ENCODE measurements around the gene KAZN.

Gene KAZN

DNA sequence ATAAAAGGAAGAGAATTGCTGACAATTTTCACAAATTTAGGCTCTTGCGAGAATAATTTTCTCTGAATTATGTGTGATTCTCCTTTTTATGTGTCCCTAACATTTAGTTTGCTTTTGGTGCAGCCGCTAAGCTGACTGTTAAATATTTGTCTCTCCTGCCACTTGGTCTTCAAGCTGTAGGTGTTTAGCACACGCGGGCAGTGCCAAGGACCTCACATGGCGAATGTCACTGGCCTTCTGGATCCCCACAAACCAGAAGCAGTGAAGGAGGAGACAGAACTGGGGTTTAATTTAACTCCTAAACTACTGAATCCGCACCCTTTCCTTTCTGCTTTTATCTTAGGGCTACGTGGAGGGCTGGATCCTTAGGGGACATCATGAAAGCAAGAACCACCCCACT lies 120.0 kb downstream of the KAZN start:
- no peak for DNase-seq

DNA sequence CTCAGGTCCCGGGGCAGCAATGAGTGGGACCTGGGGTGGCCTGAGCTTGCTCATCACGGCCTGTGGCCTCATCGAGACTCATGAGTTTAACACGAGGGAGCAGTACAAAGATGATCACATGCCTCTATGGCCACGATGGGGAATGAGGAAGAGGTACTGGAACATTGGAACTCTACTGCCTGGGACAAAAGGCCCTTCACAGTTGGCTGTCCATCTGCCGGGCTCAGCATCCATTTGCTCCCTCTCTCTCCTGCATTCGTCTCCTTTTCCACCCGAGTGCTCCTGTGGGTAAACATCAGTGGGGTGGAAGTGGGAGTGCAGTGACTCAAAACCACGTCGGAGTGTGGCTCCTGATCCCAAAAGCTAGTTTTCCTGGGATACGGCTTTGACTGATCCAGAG lies 124.9 kb downstream of the KAZN start:
- no peak for DNase-seq

DNA sequence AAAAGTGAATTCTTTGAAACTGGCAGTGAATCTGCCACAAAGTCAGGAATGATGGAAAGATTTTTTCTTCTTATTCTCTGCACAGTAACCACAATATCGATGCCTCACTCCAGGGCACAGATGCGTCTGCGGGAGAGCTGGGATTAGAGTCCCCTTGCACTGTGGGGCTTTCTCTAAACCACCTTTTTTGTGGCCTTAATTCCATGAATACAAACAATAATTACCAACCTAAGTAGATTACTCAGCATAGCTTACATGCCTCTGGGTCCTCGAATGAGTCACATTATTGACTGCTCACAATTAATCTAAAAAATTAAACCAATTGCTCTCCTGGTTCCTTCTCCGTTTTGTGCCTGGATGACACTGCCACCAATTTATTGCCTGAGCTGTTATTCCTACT lies 125.8 kb downstream of the KAZN start:
- DNase-seq: no peak

DNA sequence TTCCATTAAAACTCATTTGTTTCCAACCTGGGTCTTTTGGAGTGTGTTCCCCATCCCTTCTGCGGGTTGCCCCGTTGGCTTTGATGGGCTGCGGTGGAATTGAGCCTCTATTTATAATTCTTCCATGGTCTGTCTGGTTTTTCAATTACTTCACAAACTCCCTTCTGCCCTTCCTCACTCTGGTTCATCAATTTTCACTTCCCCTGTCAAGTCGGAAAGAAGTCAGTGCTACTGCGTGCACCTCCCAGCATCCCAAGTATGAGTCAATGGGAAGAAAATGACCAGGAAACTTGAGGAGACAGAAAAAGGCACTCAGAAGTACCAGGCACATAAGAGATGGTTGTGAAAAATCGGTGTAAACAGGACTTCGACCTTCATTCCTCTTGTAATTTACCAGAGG lies 126.2 kb downstream of the KAZN start:
- no peak for DNase-seq

DNA sequence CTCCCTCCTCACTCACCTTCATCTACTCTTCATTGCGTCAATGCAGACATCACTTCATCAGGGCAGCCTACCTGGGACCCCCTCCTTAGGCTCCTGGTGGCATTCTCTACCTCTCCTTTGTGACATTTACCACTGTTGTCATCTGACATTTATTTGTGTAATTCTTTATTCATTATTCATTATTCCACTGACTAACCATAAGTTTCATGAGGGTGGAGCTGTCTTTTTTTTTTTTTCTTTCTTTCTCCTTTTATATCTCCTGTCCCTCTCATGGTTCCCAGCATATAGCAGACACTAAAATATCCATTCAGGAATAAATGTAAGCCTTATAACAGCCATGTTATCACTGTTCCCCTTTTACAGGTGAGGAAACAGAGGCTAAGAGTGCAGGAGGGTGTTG lies 126.8 kb downstream of the KAZN start:
- DNase-seq: no peak

DNA sequence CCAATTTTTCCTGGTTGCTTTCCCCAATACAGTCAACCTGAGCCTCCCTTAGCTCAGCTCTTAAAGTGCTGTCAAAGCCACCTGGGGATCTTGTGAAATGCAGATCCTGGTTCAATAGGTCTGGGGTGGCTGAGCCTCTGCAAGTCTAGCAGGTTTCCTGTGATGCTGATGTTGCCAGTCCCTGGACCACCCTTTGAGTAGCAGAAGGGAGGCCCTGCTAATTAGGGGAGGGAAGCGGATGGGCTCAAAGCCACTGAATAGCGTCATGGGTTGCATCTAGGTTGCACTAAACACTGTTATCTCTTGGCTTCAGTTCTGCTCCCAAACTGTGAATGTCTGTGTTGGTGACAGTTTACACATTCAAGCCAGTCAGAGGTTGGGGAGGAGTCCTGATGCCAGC lies 127.2 kb downstream of the KAZN start:
- no peak for DNase-seq

DNA sequence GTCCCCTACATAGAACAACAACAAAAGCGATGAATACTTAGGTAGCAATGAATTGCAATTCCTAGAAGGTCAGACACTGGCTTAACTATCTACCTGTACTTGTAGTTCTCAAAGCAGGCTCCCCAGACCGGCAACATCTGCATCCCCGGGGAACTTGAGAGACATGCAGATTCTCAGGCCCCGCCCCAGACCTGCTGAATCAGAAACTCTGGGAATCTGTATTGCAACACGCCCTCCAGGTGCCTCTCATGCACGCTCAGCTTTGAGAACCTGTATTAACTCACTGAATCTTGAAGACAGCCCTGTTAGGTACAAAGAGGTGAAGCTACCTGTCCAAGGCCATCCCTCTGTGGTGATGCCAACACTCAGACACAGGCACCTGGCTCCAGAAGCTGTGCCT lies 128.1 kb downstream of the KAZN start:
- DNase-seq: no peak

DNA sequence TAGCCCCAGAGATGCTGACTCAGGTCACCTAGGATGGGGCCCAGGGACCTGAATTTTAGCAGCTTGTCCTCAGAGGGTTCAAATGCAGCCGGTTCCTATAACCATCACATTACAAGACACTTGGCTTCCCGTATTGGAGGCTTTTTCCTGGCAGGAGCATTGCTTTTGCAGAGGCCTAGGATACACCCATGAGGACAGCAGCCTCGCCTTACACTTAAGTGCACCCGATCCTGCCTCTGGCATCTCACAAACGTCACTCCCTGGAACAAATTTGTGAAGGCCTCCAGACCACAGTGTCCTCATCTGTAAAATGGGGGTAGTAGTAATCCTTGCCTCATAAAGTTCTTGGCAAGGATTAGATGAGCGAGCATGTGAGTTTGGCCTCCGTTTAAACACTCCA lies 130.0 kb downstream of the KAZN start:
- DNase-seq: no peak

DNA sequence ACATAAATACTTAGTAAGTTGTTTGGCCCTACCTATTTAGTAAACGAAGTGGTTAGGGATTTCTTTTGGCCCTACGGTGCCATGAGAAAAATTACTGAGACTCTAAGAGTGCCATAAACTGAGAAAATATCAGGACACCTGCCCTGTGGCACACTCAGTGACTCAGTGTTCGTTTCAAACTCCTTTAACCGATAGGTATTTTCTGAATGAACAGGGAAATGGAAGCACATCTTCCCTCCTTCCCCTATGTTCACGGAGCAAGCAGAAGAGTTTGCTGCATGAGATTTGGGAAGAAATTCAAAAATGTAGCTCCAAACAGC lies 134.2 kb downstream of the KAZN start:
- DNase-seq: no peak

DNA sequence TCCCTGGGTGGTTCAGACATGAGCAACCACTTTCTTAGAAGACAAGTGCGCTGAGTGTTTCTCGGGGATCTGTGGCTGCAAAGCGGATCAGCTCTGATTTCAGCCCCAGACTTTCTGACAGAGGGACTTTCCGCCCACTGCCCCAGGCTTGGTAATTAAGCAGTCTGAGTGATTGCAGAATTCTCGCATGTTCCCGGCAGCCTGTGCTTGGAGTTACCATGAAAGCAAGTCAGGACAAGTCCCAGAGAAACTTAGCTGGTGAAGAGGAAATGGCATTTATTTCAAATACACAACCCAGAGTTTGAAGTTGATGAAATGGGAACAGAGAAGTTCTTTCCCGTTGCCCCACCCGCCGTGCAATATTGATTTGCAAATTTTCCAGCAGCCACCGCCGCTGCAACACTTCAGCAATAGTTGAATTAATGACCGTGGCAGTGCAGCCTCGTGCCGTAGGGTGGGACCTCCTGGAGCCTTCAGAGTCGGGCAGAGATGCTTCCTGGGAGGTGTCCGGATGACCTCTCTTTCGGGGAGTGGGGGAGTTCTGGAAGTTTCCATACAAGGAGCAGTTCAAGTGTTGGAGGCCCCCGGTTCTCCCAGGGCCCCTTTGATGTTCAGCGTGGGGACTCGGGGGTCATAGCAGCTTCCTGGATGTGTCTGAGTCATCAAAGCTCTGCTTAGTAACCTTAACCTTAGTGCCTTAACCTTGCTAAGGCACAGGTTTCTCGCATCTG lies 134.7 kb downstream of the KAZN start:
- DNase-seq: no peak

DNA sequence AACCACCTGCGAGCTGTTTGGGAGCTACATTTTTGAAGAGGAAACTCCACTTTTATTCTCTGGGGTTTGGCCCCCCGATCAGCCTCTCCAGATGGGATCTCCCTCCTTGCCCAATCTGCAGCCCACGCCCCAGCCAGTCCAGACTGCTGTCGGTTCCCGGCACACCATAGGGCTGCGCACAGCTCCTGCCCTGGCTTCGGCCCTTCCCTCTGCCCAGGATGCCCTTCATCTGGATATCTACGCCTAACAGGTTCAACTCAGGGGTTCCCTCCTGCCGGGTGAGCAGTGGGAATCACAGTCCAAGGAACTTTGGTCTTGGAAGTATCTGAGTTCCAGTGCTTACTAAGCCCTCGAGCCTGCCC lies 135.3 kb downstream of the KAZN start:
- no peak for DNase-seq

DNA sequence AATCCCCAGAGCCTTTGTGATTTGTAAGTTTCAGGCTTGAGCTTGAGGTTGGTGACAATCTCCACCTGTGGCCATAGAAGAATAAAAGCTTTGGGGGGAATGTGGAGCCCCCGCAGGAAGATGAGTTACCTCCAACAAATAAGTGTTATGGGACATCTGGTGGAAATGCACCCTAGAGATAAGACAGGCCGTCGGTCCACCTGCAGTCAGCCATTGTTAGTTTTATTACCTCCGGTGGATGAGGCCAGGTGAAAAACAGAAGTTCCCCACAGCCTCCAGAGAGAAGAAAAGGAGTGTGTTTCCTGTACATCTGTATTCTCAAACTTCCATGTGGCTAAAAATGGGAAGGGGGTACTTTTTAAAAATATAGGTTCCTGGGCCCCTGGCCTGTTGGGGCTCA lies 137.4 kb downstream of the KAZN start:
- DNase-seq: no peak

DNA sequence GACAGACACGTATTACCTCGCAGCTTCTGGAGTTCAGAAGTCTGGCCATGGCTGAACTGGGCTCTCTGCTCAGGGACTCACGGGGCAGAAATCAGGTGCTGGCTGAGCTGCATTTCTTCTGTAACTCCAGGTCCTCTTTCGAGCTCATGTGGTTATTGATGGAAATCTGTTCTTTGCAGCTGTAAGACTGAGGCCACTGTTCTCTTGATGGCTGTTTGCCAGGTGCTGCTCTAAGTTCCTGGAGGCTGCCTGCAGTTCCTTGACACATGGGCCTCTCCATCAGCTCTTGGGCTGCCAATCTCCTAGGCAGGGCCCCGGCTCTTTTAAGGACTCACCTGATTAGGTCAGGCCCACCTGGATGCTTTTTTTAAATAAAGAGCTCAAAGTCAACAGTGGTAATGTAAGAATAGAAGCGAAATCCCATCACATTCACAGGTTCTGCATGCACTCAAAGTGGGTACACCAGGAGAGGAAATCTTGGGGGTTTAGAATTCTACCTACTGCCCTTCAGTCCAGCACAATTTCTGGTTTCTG lies 139.1 kb downstream of the KAZN start:
- no peak for DNase-seq

DNA sequence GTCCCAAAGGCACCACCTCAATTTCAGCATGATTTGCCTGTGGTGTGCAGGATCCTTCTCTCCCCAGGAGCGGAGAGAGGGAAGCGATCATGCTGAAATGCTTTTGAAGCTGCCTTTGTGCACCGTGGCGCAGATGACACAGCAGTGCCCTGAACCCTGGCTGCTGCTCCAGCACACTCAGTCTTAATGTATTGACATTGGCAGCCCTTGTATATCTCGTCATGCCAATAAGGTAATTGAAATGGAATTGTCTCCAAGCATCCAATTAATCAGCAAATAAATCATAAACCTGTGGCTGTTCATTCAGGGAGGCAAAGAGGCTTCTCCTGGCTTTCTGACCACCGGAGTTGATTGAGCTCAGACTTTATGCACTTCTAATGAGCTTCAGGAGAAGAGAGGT lies 139.8 kb downstream of the KAZN start:
- no peak for DNase-seq

DNA sequence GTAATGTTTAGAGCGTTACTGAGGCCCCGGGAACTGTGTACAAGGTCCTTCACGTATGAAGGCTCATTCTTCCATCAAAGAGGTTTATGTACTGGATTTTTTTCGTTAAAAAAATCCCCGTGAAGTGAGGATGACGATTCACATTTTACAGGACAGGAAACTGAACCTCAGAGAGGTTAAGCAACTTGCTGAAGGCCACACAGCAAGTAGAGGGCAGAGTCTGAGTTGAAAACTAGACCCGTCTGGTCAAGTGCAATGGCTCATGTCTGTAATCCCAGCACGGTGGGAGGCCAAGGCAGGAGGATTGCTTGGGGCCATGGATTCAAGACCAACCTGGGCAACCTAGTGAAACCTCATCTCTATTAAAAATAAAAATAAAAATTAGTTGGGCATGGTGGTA lies 140.2 kb downstream of the KAZN start:
- DNase-seq: no peak

DNA sequence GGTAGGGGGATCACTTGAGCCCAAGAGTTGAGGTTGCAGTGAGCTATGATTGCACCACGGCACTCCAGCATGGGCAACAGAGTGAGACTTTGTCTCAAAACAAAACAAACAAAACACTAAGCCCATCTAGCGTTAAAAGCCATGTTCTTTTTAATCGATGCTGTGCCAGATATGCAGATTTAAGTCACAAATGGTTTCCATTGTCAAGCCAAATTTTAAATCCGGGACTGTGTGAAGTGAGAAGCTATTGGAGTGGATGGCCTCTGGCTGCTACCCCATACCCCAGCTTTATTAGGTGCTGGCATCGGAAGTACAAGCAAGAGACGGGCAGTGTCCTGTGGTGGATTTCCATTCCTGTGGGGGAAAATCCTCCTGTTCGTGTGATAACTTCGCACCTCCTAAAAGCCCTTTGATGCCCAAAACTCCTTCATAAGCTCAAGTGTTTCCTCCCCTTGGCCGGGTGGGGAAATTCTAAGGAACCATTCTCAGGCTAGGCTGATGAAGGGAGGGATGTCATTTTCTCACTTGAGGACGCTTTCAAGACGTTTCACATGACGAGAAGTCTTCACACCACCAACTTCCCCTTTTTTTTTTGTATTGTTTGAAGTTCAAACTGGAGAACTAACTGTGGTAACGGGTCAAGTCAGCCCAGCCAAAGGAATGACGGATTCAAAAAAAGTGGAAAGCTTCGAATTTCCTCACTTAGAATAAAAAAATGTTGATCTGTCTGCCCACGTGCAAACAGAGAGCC lies 140.8 kb downstream of the KAZN start:
- no peak for DNase-seq

DNA sequence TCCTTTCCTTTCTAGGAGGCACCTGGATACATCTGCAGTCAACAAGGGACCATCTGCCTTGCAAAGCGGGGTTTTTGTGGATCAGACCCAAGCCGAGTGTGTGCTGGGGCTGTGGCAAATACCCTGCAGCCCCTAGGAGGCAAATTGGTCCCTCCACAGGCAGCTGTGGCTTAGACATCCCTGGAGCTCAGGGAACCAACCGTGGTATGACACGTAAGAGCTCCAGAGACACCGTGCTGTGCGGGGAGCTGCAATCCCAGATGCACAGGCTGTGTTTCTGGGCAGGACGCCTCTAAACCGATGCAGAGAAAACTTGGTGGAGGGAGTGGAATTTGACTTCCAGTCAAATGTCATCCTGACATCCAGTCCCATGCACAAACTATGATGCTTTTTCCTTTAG lies 141.5 kb downstream of the KAZN start:
- no peak for DNase-seq

DNA sequence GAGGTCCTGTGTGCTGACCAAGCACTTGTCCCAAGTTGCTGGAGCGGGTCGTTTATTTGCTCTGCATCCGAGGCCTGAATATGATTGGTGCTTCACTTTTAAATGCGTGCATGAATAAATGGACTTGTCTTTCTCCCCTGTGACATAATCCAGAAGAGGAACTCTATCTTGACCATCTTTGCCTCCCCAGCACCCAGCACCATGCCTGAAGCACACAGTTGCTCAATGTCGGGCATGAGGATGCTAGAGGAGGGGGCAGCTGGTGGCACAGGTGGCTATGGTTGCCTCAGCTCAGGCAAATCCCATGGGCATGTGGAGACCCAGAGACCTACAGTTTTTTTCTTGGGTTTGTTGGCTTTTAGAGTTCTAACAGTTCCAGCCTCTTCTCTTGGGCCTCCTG lies 142.6 kb downstream of the KAZN start:
- DNase-seq: no peak

DNA sequence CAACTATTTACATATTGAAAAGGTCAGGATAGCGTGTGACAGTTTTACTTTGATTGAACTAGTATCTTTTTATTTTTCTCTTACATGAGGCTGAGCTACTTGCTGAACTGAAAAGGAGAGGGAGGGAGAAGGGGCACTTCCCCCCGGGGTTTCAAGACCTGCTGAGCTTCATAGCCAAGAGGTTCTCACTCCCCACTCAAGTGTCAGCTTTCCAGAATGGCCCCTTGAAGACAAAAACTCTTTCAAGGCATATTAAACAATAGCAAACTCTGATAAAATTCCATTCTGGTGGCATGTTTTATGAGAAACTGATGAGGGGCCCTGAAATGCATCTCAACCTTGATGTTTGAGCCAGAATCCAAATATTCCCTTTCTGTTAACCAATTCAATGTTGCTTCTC lies 143.0 kb downstream of the KAZN start:
- no peak for DNase-seq

DNA sequence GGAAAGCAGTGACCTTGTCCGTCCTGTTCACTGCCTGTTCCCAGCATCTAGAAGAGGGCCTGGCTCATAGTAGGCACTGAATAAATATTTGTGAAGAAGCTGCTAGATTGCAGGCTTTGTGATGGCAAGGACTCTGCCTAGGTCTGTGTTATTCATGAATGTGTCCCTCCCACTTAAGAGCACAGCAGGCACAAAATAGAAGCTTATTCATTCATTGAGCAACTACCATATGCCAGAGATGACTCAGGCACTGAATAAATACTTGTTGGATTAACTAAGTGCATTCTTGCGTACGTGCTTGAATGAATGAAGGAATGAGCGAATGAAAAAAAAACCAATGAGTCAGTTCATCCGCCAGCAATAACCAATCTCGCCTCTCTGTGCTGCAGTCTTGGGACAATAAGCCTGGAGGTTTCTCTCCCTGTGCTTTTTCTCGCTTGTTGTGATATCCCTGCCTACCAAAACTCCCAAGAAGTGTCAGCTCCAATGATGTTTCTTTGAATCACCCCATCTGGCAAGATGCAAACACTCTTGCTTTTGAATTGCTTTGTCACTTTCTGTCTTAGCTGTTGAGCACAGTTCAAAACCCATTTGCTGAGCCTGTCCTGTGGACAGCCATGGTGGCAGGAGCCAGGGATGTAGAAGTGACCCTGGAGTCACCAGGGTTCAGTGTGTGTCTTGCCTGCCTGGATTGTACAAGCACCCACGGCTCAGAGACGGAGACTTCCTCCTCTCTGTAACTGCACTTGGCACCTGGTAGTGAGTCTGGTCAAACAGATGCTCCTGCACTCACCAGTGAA lies 143.9 kb downstream of the KAZN start:
- DNase-seq: no peak

DNA sequence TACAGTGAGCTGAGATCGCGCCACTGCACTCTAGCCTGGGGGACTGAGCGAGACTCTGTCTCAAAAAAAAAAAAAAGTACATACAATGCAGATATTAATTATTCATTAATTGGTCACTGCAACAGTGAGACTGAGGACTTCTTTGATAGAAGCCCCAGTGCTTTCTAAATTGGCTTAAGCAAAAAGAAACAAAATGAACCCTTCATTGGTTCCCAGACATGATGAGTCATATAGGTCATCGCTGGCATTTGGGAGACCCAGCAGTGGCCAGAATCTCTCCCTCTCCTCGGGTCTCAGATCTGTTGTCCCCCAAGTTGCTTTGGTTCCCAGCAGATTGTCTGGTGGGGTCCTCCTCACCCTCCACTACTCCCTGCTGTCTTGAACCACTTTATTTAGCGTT lies 144.9 kb downstream of the KAZN start:
- no peak for DNase-seq

DNA sequence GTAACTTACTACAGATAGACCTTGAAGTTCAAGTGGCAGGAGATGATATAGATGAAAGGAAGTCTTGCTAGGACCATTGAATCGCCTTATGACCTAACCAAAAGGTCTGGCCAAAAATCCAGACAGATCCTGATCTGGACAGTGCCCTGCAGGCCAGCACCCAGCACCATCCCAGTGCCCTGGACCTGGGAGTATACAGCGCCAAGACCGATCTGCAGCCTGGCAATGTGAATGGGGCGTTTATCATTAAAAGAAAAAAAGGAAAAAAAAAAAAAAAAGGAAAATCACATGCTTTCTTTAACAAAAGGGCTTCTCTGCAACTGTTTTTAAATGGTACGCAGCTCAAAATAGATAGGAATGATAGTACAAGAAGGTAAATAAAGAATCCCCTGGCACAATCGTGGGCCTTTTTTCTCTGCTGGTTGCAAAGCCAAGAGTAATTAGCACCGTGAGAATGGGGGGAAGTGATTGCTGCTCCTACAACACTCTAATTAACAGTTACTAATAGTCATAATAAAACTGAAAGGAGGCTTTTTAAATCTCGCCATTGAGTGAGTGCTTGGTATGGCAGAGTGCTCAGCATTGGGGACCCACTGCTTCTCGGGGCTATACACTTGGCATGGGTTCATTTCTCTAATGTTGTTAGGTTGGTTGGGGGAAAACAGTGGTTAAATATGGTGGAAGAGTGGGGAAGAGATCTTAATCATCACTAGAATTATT lies 146.7 kb downstream of the KAZN start:
- DNase-seq: no peak

DNA sequence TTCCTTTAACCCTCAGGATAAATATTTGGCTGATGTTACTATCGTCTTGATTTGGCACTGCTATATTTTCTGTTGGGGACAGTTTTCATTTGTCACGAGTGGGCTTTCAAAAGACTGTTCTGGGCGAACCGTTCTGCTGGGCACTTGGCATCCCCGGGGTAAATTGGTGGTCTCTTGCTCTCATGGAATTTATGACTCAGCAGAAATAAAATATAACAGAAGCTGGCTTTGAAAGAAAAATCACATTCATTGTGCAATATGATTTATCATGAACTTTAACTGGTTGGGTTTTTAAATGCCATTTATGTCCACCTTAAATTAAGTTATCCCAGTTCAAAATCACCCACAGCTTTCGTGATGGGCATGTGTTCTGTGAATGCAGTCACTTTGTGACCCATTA lies 147.3 kb downstream of the KAZN start:
- DNase-seq: no peak

Data from CD4-positive, alpha-beta T cell treated with Interleukin-6 for 4 hours (primary cell).